Activated CD8-positive, alpha-beta memory T cell treated with anti-CD3 and anti-CD28 coated beads for 4 hours (primary cell): Measurements from ENCODE around the gene CABLES2.

ENCODE experiments used
- DNase-seq, 2 donors: peaks; one replicate each; pipeline ENCODE4 v3.0.0-alpha.2; 2020; ENCODE audit warnings: low read depth in 2 of 2

CABLES2 gene

GRCh38 chr20:62350629-62351422, 56.3 kb downstream of the CABLES2 start:
- DNase-seq = no peak

GRCh38 chr20:62350098-62350628, 56.9 kb downstream of the CABLES2 start:
- DNase-seq = no peak

- no peak for DNase-seq
Observed at GRCh38 chr20:62349556-62350097, 57.5 kb downstream of the CABLES2 start.

GRCh38 chr20:62348604-62349003, 58.5 kb downstream of the CABLES2 start:
- no peak for DNase-seq

GRCh38 chr20:62347445-62347844, 59.6 kb downstream of the CABLES2 start:
- DNase-seq = no peak

- no peak for DNase-seq
Observed at GRCh38 chr20:62347151-62347404, 60.0 kb downstream of the CABLES2 start.

GRCh38 chr20:62346398-62347150, 60.5 kb downstream of the CABLES2 start:
- no peak for DNase-seq

- DNase-seq = no peak
Observed at GRCh38 chr20:62345681-62346370, 61.3 kb downstream of the CABLES2 start.

- no peak for DNase-seq
Observed at GRCh38 chr20:62344782-62345181, 62.3 kb downstream of the CABLES2 start.

- no peak for DNase-seq
Observed at GRCh38 chr20:62344092-62344491, 63.0 kb downstream of the CABLES2 start.

- DNase-seq = no peak
Observed at GRCh38 chr20:62342910-62343309, 64.2 kb downstream of the CABLES2 start.

- DNase-seq = no peak
Observed at GRCh38 chr20:62339647-62340062, 67.4 kb downstream of the CABLES2 start.
